Activated CD4-positive, alpha-beta T cell treated with anti-CD3 and anti-CD28 coated beads, Interleukin-2, amount 50 U/mL, for 24 hours (primary cell): ENCODE measurements around the gene HS2ST1.

Source experiments
- DNase-seq, 2 donors: peaks; one replicate each; pipeline ENCODE4 v3.0.0-alpha.2; 2020; ENCODE audit warnings: low read depth in 1 of 2, low spot score in 1 of 2

Gene HS2ST1

GRCh38 chr1:87132284-87132870 is 217.9 kb downstream of the HS2ST1 start:
- no peak for DNase-seq

- DNase-seq = no peak
These were observed 219.6 kb downstream of the HS2ST1 start for GRCh38 chr1:87134061-87134460.

- DNase-seq = no peak
These were observed 220.3 kb downstream of the HS2ST1 start for GRCh38 chr1:87134625-87135328.

GRCh38 chr1:87135329-87135712 is 220.9 kb downstream of the HS2ST1 start:
- no peak for DNase-seq

- DNase-seq = no peak
These were observed 222.3 kb downstream of the HS2ST1 start for GRCh38 chr1:87136607-87137341.

- DNase-seq = no peak
These were observed 222.9 kb downstream of the HS2ST1 start for GRCh38 chr1:87137342-87137739.

- no peak for DNase-seq
These were observed 226.6 kb downstream of the HS2ST1 start for GRCh38 chr1:87140831-87141540.

GRCh38 chr1:87141556-87141955 is 227.1 kb downstream of the HS2ST1 start:
- no peak for DNase-seq

- DNase-seq = no peak
These were observed 229.1 kb downstream of the HS2ST1 start for GRCh38 chr1:87143413-87144135.

GRCh38 chr1:87144316-87144895 is 230.0 kb downstream of the HS2ST1 start:
- DNase-seq = no peak

- no peak for DNase-seq
These were observed 230.5 kb downstream of the HS2ST1 start for GRCh38 chr1:87144981-87145380.

- no peak for DNase-seq
These were observed 232.1 kb downstream of the HS2ST1 start for GRCh38 chr1:87146538-87146937.

- DNase-seq = no peak
These were observed 232.6 kb downstream of the HS2ST1 start for GRCh38 chr1:87146986-87147385.

- no peak for DNase-seq
These were observed 233.4 kb downstream of the HS2ST1 start for GRCh38 chr1:87147851-87148250.

- DNase-seq = no peak
These were observed 234.2 kb downstream of the HS2ST1 start for GRCh38 chr1:87148661-87149060.

- no peak for DNase-seq
These were observed 235.0 kb downstream of the HS2ST1 start for GRCh38 chr1:87149241-87150041.

GRCh38 chr1:87150143-87150542 is 235.7 kb downstream of the HS2ST1 start:
- no peak for DNase-seq

GRCh38 chr1:87151500-87152421 is 237.3 kb downstream of the HS2ST1 start:
- DNase-seq = peak in 1 of 2 donors; percentile 18

GRCh38 chr1:87154384-87154783 is 239.9 kb downstream of the HS2ST1 start:
- no peak for DNase-seq
